Mucosa of descending colon (tissue), 3 donors: ENCODE results near the gene NR6A1. TPM values are rescaled to one million over a fixed set of nuclear protein-coding genes. Genes with fewer than 3 reads are reported as not detected.
A peak's percentile ranks its signal among the peaks of the same experiment; 100 is the strongest.

Experiments used
- ATAC-seq: fragments of 200-7000 bp; cut with Tn5 transposase; one replicate; pipeline ENCODE4 v1.9.1; 2020; ENCODE audit warnings: mild to moderate bottlenecking, moderate library complexity
- DNase-seq, 3 donors: peaks; one replicate each; pipeline ENCODE4 v3.0.0-alpha.2; 2020
- H3K36me3 ChIP-seq: fragments of 200-600 bp; one replicate; pipeline ENCODE4 v1.8.0; 2021; ENCODE audit warnings: low read depth, mild to moderate bottlenecking
- H3K4me1 ChIP-seq: fragments of 200-600 bp; one replicate; pipeline ENCODE4 v1.8.0; 2021; ENCODE audit warnings: low read depth, mild to moderate bottlenecking
- H3K4me3 ChIP-seq: fragments of 200-600 bp; one replicate; pipeline ENCODE4 v1.8.0; 2021; ENCODE audit warnings: mild to moderate bottlenecking
- H3K9me3 ChIP-seq: fragments of 200-600 bp; one replicate; pipeline ENCODE4 v1.8.0; 2021; ENCODE audit warnings: mild to moderate bottlenecking
- intact Hi-C, 2 donors: fragments of 100-400 bp; cut with DNase I in 1 of 2; cut with micrococcal nuclease in 1 of 2; formaldehyde crosslinking; loops; one replicate each; pipeline versions ENCODE4 v1.11.0 to v1.11.1; 2022; cut with DNase I, micrococcal nuclease
- long read RNA-seq, 2 donors: library from polyadenylated mRNA; unstranded; transcript quantifications; one replicate each; pipeline ENCODE4 v2.0.0, GENCODE V29; 2019 to 2021
- total RNA-seq, 3 donors: library from RNA; stranded (reverse); fragmentation: NEBNext Ultra II Directional in 2 of 3; extraction: Animal tissue kit (Norgen Biotek cat#: 25700) in 2 of 3; gene quantifications; one replicate each; pipeline versions ENCODE4 v1.2.1 to v1.2.4, GENCODE V29; 2021 to 2023
- TF ChIP-seq, protein P1 (sequence below): fragments of 200-600 bp; IDR thresholded peaks from one replicate; pipeline ENCODE4 v1.8.0; 2022; ENCODE audit warnings: antibody characterized with exemption, mild to moderate bottlenecking
- donor health status: DM: no; HTN: no; CAD: no; lungs with moderate emphysema.
- donor health status: DM: no; HTN: no; CAD: no.
- donor health status: DM: no; HTN: yes; CAD: no.

Gene NR6A1
- 1 to 10 TPM; 5.6 to 8.4 (median 7.0) TPM for total RNA-seq
- long read RNA-seq, donor 1, partial matches to known transcripts = 2 of 3 reads
- long read RNA-seq, donor 1, other reads (novel, unspliced or antisense) = 1 of 3 reads
- long read RNA-seq, donor 2, partial matches to known transcripts = 1 of 4 reads
- long read RNA-seq, donor 2, other reads (novel, unspliced or antisense) = 3 of 4 reads

DNA sequence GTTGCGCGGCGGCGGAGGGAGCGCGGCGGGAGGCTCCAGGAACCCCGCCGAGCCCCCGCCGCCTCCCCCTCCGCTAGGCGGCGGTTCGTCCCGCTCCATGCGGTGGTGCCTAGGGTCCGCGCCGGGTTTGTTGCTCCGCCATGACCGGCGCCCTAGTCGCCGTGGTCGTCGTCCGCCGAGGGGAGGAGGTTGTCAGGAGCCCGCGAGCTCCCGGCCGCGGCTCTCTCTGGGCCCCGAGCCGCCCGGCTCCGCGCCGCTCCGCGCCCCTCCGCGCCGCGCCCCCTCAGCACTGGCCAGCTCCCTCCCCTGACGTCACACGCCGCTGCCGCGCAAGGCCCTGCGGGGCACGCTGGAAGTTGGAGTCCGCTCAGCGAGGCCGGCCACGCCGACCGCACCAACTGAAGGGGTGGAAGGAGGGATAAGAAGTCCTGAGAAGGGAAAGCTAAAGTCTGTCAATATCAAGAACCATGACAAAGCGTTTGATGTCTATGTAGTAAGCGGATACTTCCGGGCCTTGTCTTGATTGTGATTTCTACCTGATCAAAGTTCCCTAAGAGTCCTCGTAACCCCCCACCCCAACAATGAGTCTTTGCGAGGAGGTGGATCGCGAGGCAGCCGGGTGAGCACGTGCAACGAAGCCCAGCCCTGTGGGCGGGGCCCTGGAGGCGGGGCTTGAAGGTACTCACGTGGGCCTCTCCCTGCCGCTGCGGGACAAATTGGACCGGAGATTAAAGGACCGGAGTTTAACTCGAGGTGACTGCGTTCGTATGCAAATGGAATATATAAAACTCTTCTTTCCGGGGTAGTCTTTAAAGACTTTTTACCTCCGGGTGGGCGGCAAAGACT, at the start of gene NR6A1:
NR6A1 (minus strand) TSS at position 291 of the 846 bp plus-strand sequence.
- DNase-seq = peak; percentile 98 to 99 (median 98)
- Histone ChIP-seq H3K36me3 (no peaks in the 10 kb centered on the region), H3K9me3 (no peaks in the 10 kb centered on the region), H3K4me1 (peaks cover 21% of the 10 kb centered on the region), H3K4me3 (peak within 1 kb of the TSS; percentile 79)
- peak; percentile 89 for ATAC-seq
- TF ChIP-seq, protein P1, sequence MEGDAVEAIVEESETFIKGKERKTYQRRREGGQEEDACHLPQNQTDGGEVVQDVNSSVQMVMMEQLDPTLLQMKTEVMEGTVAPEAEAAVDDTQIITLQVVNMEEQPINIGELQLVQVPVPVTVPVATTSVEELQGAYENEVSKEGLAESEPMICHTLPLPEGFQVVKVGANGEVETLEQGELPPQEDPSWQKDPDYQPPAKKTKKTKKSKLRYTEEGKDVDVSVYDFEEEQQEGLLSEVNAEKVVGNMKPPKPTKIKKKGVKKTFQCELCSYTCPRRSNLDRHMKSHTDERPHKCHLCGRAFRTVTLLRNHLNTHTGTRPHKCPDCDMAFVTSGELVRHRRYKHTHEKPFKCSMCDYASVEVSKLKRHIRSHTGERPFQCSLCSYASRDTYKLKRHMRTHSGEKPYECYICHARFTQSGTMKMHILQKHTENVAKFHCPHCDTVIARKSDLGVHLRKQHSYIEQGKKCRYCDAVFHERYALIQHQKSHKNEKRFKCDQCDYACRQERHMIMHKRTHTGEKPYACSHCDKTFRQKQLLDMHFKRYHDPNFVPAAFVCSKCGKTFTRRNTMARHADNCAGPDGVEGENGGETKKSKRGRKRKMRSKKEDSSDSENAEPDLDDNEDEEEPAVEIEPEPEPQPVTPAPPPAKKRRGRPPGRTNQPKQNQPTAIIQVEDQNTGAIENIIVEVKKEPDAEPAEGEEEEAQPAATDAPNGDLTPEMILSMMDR = no peak
- intact Hi-C loops = loop anchor here in 1 of 2 donors (5.0 kb wide), 2 partner anchors 371 to 601 kb away; partner anchors contain the start of gene SCAI

GRCh38 chr9:124818431-124819281, 47.5 kb upstream of the NR6A1 start:
- ATAC-seq (peak; percentile 54), DNase-seq (peak in 1 of 3 donors; percentile 39)
- H3K4me1 ChIP-seq = no peaks in the 10 kb centered on the region
- no peaks in the 10 kb centered on the region for H3K9me3 ChIP-seq
- TF ChIP-seq, protein P1 = no peak
- no peak overlapping the region for H3K4me3 ChIP-seq
- intact Hi-C loops = no loop called here
- no peaks in the 10 kb centered on the region for H3K36me3 ChIP-seq

GRCh38 chr9:124815601-124816000, 44.5 kb upstream of the NR6A1 start:
- H3K36me3 ChIP-seq = no peaks in the 10 kb centered on the region
- no peaks in the 10 kb centered on the region for H3K9me3 ChIP-seq
- H3K4me1 ChIP-seq = no peaks in the 10 kb centered on the region
- no peak overlapping the region for H3K4me3 ChIP-seq
- TF ChIP-seq, protein P1 = no peak
- DNase-seq (peak in 1 of 3 donors; percentile 23), ATAC-seq (no peak)
- intact Hi-C loops = no loop called here

- Histone ChIP-seq H3K4me3 (no peak overlapping the region), H3K4me1 (no peaks in the 10 kb centered on the region), H3K9me3 (no peaks in the 10 kb centered on the region), H3K36me3 (no peaks in the 10 kb centered on the region)
- TF ChIP-seq, protein P1 = no peak
- no peak for DNase-seq
- intact Hi-C loops = no loop called here
- ATAC-seq = no peak
Observed at GRCh38 chr9:124814164-124814535, 43.0 kb upstream of the NR6A1 start.

DNA sequence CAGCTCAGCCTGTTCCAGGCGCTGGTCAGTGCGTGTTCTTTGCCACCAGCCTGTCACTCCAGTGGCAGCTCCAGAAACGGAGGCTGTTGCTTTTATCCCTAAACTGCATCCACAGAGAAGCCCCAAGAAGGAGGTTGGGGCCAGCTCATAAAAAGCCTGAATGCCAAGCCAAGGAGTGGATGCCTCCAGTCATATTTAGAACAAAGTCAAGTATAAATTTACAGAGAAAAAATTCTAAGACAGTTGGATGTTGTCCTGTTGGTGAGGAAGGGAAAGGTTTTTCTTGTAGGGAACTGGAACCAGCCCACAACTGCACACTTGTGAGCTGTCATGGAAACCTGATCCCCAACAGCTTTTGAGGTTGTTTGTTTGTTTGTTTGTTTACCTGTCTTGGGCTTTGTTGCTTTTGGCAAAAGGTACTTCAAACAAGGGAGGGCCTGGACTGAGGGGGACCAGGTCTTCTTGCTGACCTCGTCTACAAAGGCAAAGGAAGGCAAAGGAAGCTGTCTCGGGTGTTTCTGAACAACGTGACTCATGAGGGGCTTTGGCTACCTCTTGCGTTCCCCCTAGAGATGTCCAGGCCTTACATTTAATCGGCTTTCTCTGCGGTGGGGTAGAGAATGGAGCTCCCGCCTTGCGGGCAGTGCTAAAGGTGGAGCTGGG, 42.5 kb upstream of the NR6A1 start:
- TF ChIP-seq, protein P1 = no peak
- DNase-seq (no peak), ATAC-seq (no peak)
- no peaks in the 10 kb centered on the region for H3K4me1 ChIP-seq
- no peaks in the 10 kb centered on the region for H3K9me3 ChIP-seq
- H3K4me3 ChIP-seq = no peak overlapping the region
- no peaks in the 10 kb centered on the region for H3K36me3 ChIP-seq
- intact Hi-C loops = no loop called here
